ENCODE measurements around the gene CTSD.

Gene CTSD

DNA sequence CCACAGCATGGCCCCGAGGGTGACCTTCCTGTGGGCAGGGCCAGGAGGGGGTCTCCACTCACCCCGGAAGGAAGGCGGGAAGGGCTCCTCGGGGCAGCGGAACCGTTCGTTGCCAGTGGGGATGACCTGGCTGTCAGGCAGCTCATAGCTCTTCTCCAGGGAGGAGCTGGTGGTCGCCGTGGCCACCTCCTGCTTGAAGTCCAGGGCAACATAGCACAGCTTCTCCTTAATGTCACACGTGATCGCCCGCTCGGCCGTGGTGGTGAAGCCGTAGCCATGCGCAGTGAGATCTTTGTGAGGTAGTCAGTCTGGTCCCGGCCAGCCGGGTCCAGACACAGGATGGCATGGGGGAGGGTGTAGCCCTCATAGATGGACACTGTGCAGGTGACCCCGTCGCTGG lies 39.5 kb upstream of the CTSD start:
- Histone ChIP-seq H4K12ac (ENCODE audit: low read depth, low read length) (no peak overlapping the region), H4K91ac (ENCODE audit: low read depth, low read length) (no peak overlapping the region), H3K27ac (ENCODE audit: low read depth, low read length) (no peak overlapping the region), H4K8ac (ENCODE audit: low read depth, low read length) (no peak overlapping the region), H3K18ac (ENCODE audit: low read length) (no peak overlapping the region), H2BK5ac (ENCODE audit: low read depth, low read length, poor library complexity) (no peak overlapping the region), H3K4me3 (ENCODE audit: low read depth, low read length) (no peak overlapping the region), H3K79me1 (ENCODE audit: low read length) (no peaks in the 10 kb centered on the region), H3K4me2 (ENCODE audit: low read length) (no peak overlapping the region), H2BK120ac (ENCODE audit: insufficient read depth, low read length, poor library complexity) (no peak overlapping the region), H2AK5ac (ENCODE audit: low read length) (no peak overlapping the region), H3K36me3 (ENCODE audit: control insufficient read depth in 1 of 2, insufficient read depth in 2 of 2, low read length in 2 of 2) (no peaks in the 10 kb centered on the region), H3K4me1 (ENCODE audit: control insufficient read depth in 1 of 2, insufficient read depth in 2 of 2, low read length in 2 of 2) (no peaks in the 10 kb centered on the region), H3K9me3 (ENCODE audit: insufficient read depth, low read depth, low read length) (peaks cover 5% of the 10 kb centered on the region), H2BK12ac (ENCODE audit: low read length) (no peak overlapping the region), H3K27me3 (ENCODE audit: insufficient read depth, low read length) (no peaks in the 10 kb centered on the region), H3K79me2 (ENCODE audit: control insufficient read depth, insufficient read depth, low read length, poor library complexity) (no peaks in the 10 kb centered on the region), H3K14ac (ENCODE audit: low read length) (no peak overlapping the region), H3K4ac (ENCODE audit: low read depth, low read length) (no peak overlapping the region), H3K9ac (ENCODE audit: low read length) (no peak overlapping the region), H3K23ac (ENCODE audit: low read length) (no peak overlapping the region), H2AFZ (ENCODE audit: insufficient read depth, low read length, poor library complexity) (no peak overlapping the region)
- DNase-seq = no peak
- WGBS (ENCODE audit: extremely low coverage, insufficient coverage, insufficient read length) = no CpG with 5 or more reads among the region's 20 CpGs

- no peaks in the 10 kb centered on the region for H3K79me1 ChIP-seq (ENCODE audit: low read length)
- H3K27me3 ChIP-seq (ENCODE audit: insufficient read depth, low read length) = no peaks in the 10 kb centered on the region
- no peak overlapping the region for H4K12ac ChIP-seq (ENCODE audit: low read depth, low read length)
- H3K23ac ChIP-seq (ENCODE audit: low read length) = no peak overlapping the region
- H3K9me3 ChIP-seq (ENCODE audit: insufficient read depth, low read depth, low read length) = no peaks in the 10 kb centered on the region
- H3K4me3 ChIP-seq (ENCODE audit: low read depth, low read length) = no peak overlapping the region
- no peak overlapping the region for H3K18ac ChIP-seq (ENCODE audit: low read length)
- no CpG with 5 or more reads among the region's 14 CpGs for WGBS (ENCODE audit: extremely low coverage, insufficient coverage, insufficient read length)
- no peak overlapping the region for H3K4ac ChIP-seq (ENCODE audit: low read depth, low read length)
- no peaks in the 10 kb centered on the region for H3K79me2 ChIP-seq (ENCODE audit: control insufficient read depth, insufficient read depth, low read length, poor library complexity)
- no peak overlapping the region for H2AFZ ChIP-seq (ENCODE audit: insufficient read depth, low read length, poor library complexity)
- no peak overlapping the region for H2AK5ac ChIP-seq (ENCODE audit: low read length)
- no peak overlapping the region for H3K4me2 ChIP-seq (ENCODE audit: low read length)
- H3K14ac ChIP-seq (ENCODE audit: low read length) = no peak overlapping the region
- DNase-seq = no peak
- H3K9ac ChIP-seq (ENCODE audit: low read length) = no peak overlapping the region
- no peaks in the 10 kb centered on the region for H3K4me1 ChIP-seq (ENCODE audit: control insufficient read depth in 1 of 2, insufficient read depth in 2 of 2, low read length in 2 of 2)
- no peak overlapping the region for H4K8ac ChIP-seq (ENCODE audit: low read depth, low read length)
- no peak overlapping the region for H2BK120ac ChIP-seq (ENCODE audit: insufficient read depth, low read length, poor library complexity)
- H2BK12ac ChIP-seq (ENCODE audit: low read length) = no peak overlapping the region
- no peak overlapping the region for H4K91ac ChIP-seq (ENCODE audit: low read depth, low read length)
- H3K36me3 ChIP-seq (ENCODE audit: control insufficient read depth in 1 of 2, insufficient read depth in 2 of 2, low read length in 2 of 2) = no peaks in the 10 kb centered on the region
- no peak overlapping the region for H2BK5ac ChIP-seq (ENCODE audit: low read depth, low read length, poor library complexity)
- H3K27ac ChIP-seq (ENCODE audit: low read depth, low read length) = no peak overlapping the region
These were observed 33.8 kb upstream of the CTSD start for GRCh38 chr11:1797391-1798125.

GRCh38 chr11:1796413-1797011 lies 32.8 kb upstream of the CTSD start:
- Histone ChIP-seq H4K91ac (ENCODE audit: low read depth, low read length) (no peak overlapping the region), H2BK5ac (ENCODE audit: low read depth, low read length, poor library complexity) (no peak overlapping the region), H3K9me3 (ENCODE audit: insufficient read depth, low read depth, low read length) (no peaks in the 10 kb centered on the region), H3K4ac (ENCODE audit: low read depth, low read length) (no peak overlapping the region), H3K4me1 (ENCODE audit: control insufficient read depth in 1 of 2, insufficient read depth in 2 of 2, low read length in 2 of 2) (no peaks in the 10 kb centered on the region), H4K8ac (ENCODE audit: low read depth, low read length) (no peak overlapping the region), H3K4me3 (ENCODE audit: low read depth, low read length) (no peak overlapping the region), H2BK12ac (ENCODE audit: low read length) (no peak overlapping the region), H4K12ac (ENCODE audit: low read depth, low read length) (no peak overlapping the region), H3K79me1 (ENCODE audit: low read length) (no peaks in the 10 kb centered on the region), H3K27ac (ENCODE audit: low read depth, low read length) (no peak overlapping the region), H3K14ac (ENCODE audit: low read length) (no peak overlapping the region), H3K79me2 (ENCODE audit: control insufficient read depth, insufficient read depth, low read length, poor library complexity) (no peaks in the 10 kb centered on the region), H3K4me2 (ENCODE audit: low read length) (no peak overlapping the region), H2AFZ (ENCODE audit: insufficient read depth, low read length, poor library complexity) (no peak overlapping the region), H3K23ac (ENCODE audit: low read length) (no peak overlapping the region), H3K18ac (ENCODE audit: low read length) (no peak overlapping the region), H3K27me3 (ENCODE audit: insufficient read depth, low read length) (no peaks in the 10 kb centered on the region), H2BK120ac (ENCODE audit: insufficient read depth, low read length, poor library complexity) (no peak overlapping the region), H3K36me3 (ENCODE audit: control insufficient read depth in 1 of 2, insufficient read depth in 2 of 2, low read length in 2 of 2) (no peaks in the 10 kb centered on the region), H2AK5ac (ENCODE audit: low read length) (no peak overlapping the region), H3K9ac (ENCODE audit: low read length) (no peak overlapping the region)
- WGBS (ENCODE audit: extremely low coverage, insufficient coverage, insufficient read length) = no CpG with 5 or more reads among the region's 12 CpGs
- peak; percentile 27 to 66 for DNase-seq

DNA sequence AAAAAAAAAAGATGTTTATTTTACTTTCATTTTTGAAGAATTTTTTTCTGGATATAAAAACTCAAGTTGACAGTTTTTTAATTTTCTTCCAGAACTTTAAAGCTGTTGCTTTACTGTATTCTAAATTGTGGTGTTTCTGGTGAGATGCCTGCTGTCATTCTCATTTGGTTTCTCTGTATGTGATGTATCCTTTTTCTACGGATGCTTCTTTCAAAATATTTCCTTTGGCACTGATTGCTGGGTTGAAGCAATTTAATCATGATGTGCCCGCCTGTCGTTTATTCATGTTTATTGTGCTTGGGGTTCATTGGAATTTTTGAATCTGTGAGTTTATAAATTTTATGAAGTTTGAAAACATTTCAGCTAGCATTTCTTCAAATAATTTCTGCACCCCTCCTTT lies 29.4 kb upstream of the CTSD start:
- no peak overlapping the region for H3K27ac ChIP-seq (ENCODE audit: low read depth, low read length)
- H3K4me1 ChIP-seq (ENCODE audit: control insufficient read depth in 1 of 2, insufficient read depth in 2 of 2, low read length in 2 of 2) = no peaks in the 10 kb centered on the region
- no peaks in the 10 kb centered on the region for H3K27me3 ChIP-seq (ENCODE audit: insufficient read depth, low read length)
- DNase-seq = no peak
- no peak overlapping the region for H2AFZ ChIP-seq (ENCODE audit: insufficient read depth, low read length, poor library complexity)
- H3K4me3 ChIP-seq (ENCODE audit: low read depth, low read length) = no peak overlapping the region
- H3K14ac ChIP-seq (ENCODE audit: low read length) = no peak overlapping the region
- H2BK120ac ChIP-seq (ENCODE audit: insufficient read depth, low read length, poor library complexity) = no peak overlapping the region
- no peak overlapping the region for H2AK5ac ChIP-seq (ENCODE audit: low read length)
- no CpG with 5 or more reads among the region's 3 CpGs for WGBS (ENCODE audit: extremely low coverage, insufficient coverage, insufficient read length)
- no peak overlapping the region for H3K4ac ChIP-seq (ENCODE audit: low read depth, low read length)
- no peaks in the 10 kb centered on the region for H3K79me1 ChIP-seq (ENCODE audit: low read length)
- no peak overlapping the region for H2BK12ac ChIP-seq (ENCODE audit: low read length)
- no peak overlapping the region for H3K23ac ChIP-seq (ENCODE audit: low read length)
- H3K9ac ChIP-seq (ENCODE audit: low read length) = no peak overlapping the region
- no peak overlapping the region for H3K4me2 ChIP-seq (ENCODE audit: low read length)
- no peak overlapping the region for H3K18ac ChIP-seq (ENCODE audit: low read length)
- no peaks in the 10 kb centered on the region for H3K79me2 ChIP-seq (ENCODE audit: control insufficient read depth, insufficient read depth, low read length, poor library complexity)
- no peak overlapping the region for H4K91ac ChIP-seq (ENCODE audit: low read depth, low read length)
- H2BK5ac ChIP-seq (ENCODE audit: low read depth, low read length, poor library complexity) = no peak overlapping the region
- no peaks in the 10 kb centered on the region for H3K36me3 ChIP-seq (ENCODE audit: control insufficient read depth in 1 of 2, insufficient read depth in 2 of 2, low read length in 2 of 2)
- H4K12ac ChIP-seq (ENCODE audit: low read depth, low read length) = no peak overlapping the region
- H4K8ac ChIP-seq (ENCODE audit: low read depth, low read length) = no peak overlapping the region
- H3K9me3 ChIP-seq (ENCODE audit: insufficient read depth, low read depth, low read length) = no peaks in the 10 kb centered on the region
